Retinal pigment epithelial cell (primary cell): ENCODE measurements around the gene LTBP3.

ENCODE experiments used
- DNase-seq: peaks from one replicate; pipeline ENCODE4 v3.0.0-alpha.2; 2010; ENCODE audit warnings: low read depth
- H3K4me3 ChIP-seq: 2 replicates; pipeline ENCODE4 v1.5.1; 2011; ENCODE audit warnings: mild to moderate bottlenecking, low read length, control low read depth, moderate library complexity
- CTCF ChIP-seq: conservative IDR thresholded peaks from 2 replicates; pipeline ENCODE4 v1.5.1; 2011; ENCODE audit warnings: low read depth, low read length, control low read depth, inconsistent platforms

LTBP3 gene

GRCh38 chr11:65501186-65501471 lies 57.0 kb downstream of the LTBP3 start:
- DNase-seq: no peak
- TF ChIP-seq CTCF: no peak
- H3K4me3 ChIP-seq: peak overlapping the region; percentile 99

GRCh38 chr11:65500387-65501185 lies 57.6 kb downstream of the LTBP3 start:
- TF ChIP-seq CTCF: no peak
- peak overlapping the region; percentile 99 for H3K4me3 ChIP-seq
- DNase-seq: no peak

- no peak for DNase-seq
- peak overlapping the region; percentile 99 for H3K4me3 ChIP-seq
- no peak for TF ChIP-seq CTCF
These were observed 58.3 kb downstream of the LTBP3 start for GRCh38 chr11:65499713-65500386.

- no peak for TF ChIP-seq CTCF
- peak within 1 kb of the TSS; percentile 99 for H3K4me3 ChIP-seq
- DNase-seq: no peak
These were observed 59.0 kb downstream of the LTBP3 start, which contains the start of gene MALAT1 for GRCh38 chr11:65498977-65499712. TSS of gene MALAT1 (plus strand) at chr11:65499045.

- DNase-seq: no peak
- no peak for TF ChIP-seq CTCF
- H3K4me3 ChIP-seq: peak overlapping the region; percentile 99
These were observed 59.5 kb downstream of the LTBP3 start for GRCh38 chr11:65498727-65498976.

GRCh38 chr11:65498042-65498726 lies 60.0 kb downstream of the LTBP3 start:
- peak overlapping the region; percentile 99 for H3K4me3 ChIP-seq
- TF ChIP-seq CTCF: no peak
- DNase-seq: no peak
